ENCODE data around the gene PLCD4.

The PLCD4 gene

GRCh38 chr2:218671654-218672566 is 64.2 kb downstream of the PLCD4 start, which contains the start of the genes RNF25 and STK36:
TSS of gene RNF25 (minus strand) at chr2:218672002. CDS start at chr2:218671970, 32 bp downstream.
TSS of gene STK36 (plus strand) at chr2:218672086. CDS start at chr2:218672830, 744 bp downstream.
- peak; percentile 99 for ATAC-seq

DNA sequence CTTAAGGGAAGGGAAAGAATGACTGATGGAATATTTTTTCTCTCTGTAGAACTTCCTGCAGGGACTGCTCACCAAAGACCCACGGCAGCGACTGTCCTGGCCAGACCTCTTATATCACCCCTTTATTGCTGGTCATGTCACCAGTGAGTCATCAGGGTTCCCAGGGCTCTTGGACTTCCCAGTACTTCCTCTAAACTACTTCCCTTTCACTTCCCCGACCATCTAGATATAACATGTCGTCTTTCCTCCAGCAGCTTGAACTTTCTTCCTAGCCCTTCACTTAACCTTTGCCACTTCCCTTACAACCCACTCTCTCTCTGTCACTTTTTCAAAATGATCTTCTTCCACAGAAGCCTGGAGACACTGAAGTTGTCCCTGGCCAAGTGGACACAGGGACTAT is 71.4 kb downstream of the PLCD4 start:
- ATAC-seq = no peak

- ATAC-seq = no peak
Observed at GRCh38 chr2:218680061-218680460, 72.4 kb downstream of the PLCD4 start.

Data from activated CD4-positive, CD25-positive, alpha-beta regulatory T cell treated with anti-CD3 and anti-CD28 coated beads, Interleukin-2, amount 50 U/mL, for 24 hours (primary cell).